SH-SY5Y (cell line): ENCODE data around the gene CYP1A1.

Experiments used
- GATA2 ChIP-seq: IDR thresholded peaks from 2 replicates; pipeline ENCODE4 v1.6.1; 2011; ENCODE audit warnings: mild to moderate bottlenecking, low read depth, low read length
- GATA3 ChIP-seq: IDR thresholded peaks from 2 replicates; pipeline ENCODE4 v1.6.1; 2011; ENCODE audit warnings: low read depth, mild to moderate bottlenecking, low read length, moderate library complexity

DNA sequence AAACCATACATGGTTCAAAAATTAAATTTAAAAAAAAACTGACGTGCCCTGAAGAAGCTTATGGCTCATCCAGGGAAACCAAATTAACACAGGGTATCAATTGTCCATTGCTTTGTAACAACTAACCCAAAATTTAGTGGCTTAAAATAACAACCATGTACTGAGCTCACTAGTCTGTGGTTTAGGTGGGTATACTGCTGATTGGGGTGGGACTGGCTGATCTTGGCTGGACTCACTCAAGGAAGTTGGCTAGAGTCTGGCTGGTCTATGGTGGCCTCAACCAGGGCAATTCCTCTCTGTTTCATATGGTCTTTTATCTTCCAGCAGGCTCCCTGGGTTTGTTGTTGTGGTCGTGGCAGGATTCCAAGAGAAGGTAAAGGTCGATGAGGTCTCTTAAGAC lies 15.4 kb downstream of the CYP1A1 start:
- TF ChIP-seq GATA3 = no peak
- TF ChIP-seq GATA2 = no peak
